ENCODE measurements around the gene LAX1.

Gene LAX1

GRCh38 chr1:203818399-203818798 is 53.4 kb downstream of the LAX1 start:
- DNase-seq = no peak

- DNase-seq = no peak
These were observed 58.3 kb downstream of the LAX1 start for GRCh38 chr1:203823306-203823705.

Data from suppressor macrophage treated with lipopolysaccharide for 1 hour (primary cell).